CD4-positive, alpha-beta T cell (primary cell): Measurements from ENCODE around the gene TET2. TPM values are rescaled to one million over a fixed set of nuclear protein-coding genes. Genes with fewer than 3 reads are reported as not detected.

Experiments
- ATAC-seq: fragments of 200-7000 bp; cut with Tn5 transposase; one replicate; pipeline ENCODE4 v1.10.0; 2022; ENCODE audit warnings: mild to moderate bottlenecking; ENCODE audit not compliant: poor library complexity
- CTCF ChIA-PET: fragments of 350-600 bp; sonication (Branson Sonifier 250); formaldehyde crosslinking; loops from one replicate; lab custom pipeline; 2021; ENCODE audit warnings: antibody characterized with exemption, inconsistent platforms; lab: Charles Lee
- POLR2A ChIA-PET: fragments of 350-600 bp; sonication (Branson Sonifier 250); formaldehyde crosslinking; loops from one replicate; lab custom pipeline; 2021; ENCODE audit warnings: antibody characterized with exemption, inconsistent platforms; lab: Charles Lee
- DNase-seq, 14 experiments: peaks; one replicate each; pipeline ENCODE4 v3.0.0-alpha.2; 2013 to 2020; ENCODE audit warnings: mixed read lengths in 2 of 14
- H3K27ac ChIP-seq, 2 donors: one replicate each; pipeline versions ENCODE4 v1.5.1 to v1.7.0; 2013; ENCODE audit warnings: low read length in 2 of 2, low read depth in 1 of 2, mild to moderate bottlenecking in 1 of 2
- H3K27me3 ChIP-seq, 2 experiments: 1 replicate in 1 of 2; 2 replicates in 1 of 2; pipeline versions ENCODE4 v1.6.1 to v1.7.0; 2013; ENCODE audit warnings: low read length in 2 of 2, control low read depth in 1 of 2, mild to moderate bottlenecking in 1 of 2, moderate library complexity in 1 of 2; ENCODE audit not compliant: insufficient read depth in 2 of 2, control insufficient read depth in 1 of 2
- H3K36me3 ChIP-seq: one replicate; pipeline ENCODE4 v1.6.1; 2013; ENCODE audit warnings: low read length, control low read depth; ENCODE audit not compliant: insufficient read depth
- H3K4me1 ChIP-seq: one replicate; pipeline ENCODE4 v1.6.1; 2013; ENCODE audit warnings: low read length, control low read depth; ENCODE audit not compliant: insufficient read depth
- H3K4me3 ChIP-seq: one replicate; pipeline ENCODE4 v1.5.1; 2013; ENCODE audit warnings: mild to moderate bottlenecking, low read length, moderate library complexity
- H3K9me3 ChIP-seq, 2 experiments: 1 replicate in 1 of 2; 2 replicates in 1 of 2; pipeline versions ENCODE4 v1.6.1 to v1.7.0; 2013; ENCODE audit warnings: low read length in 2 of 2, mild to moderate bottlenecking in 2 of 2, control low read depth in 1 of 2, moderate library complexity in 1 of 2; ENCODE audit not compliant: control insufficient read depth in 1 of 2, insufficient read depth in 1 of 2
- H3K27ac Mint-ChIP-seq: one replicate; pipeline ENCODE4 v1.8.0; 2020; ENCODE audit warnings: mixed read lengths
- H3K27me3 Mint-ChIP-seq: one replicate; pipeline ENCODE4 v1.8.0; 2021; ENCODE audit warnings: mixed read lengths
- H3K36me3 Mint-ChIP-seq: one replicate; pipeline ENCODE4 v1.8.0; 2021; ENCODE audit warnings: low read depth, mixed read lengths
- H3K4me1 Mint-ChIP-seq: one replicate; pipeline ENCODE4 v1.8.0; 2021; ENCODE audit warnings: low read depth, mixed read lengths
- H3K4me3 Mint-ChIP-seq: one replicate; pipeline ENCODE4 v1.8.0; 2020; ENCODE audit warnings: mild to moderate bottlenecking, mixed read lengths
- H3K9me3 Mint-ChIP-seq: one replicate; pipeline ENCODE4 v1.8.0; 2020; ENCODE audit warnings: mixed read lengths
- intact Hi-C, 2 experiments: fragments of 100-400 bp; cut with DNase I in 1 of 2; cut with micrococcal nuclease in 1 of 2; formaldehyde crosslinking; loops; one replicate each; pipeline versions ENCODE4 v1.15.1 to v1.9.0; 2023 to 2025; cut with DNase I, micrococcal nuclease
- total RNA-seq, 174 experiments: library from RNA in 2 of 174; stranded (reverse) in 2 of 174; gene quantifications; one replicate each; pipeline ENCODE4 v1.2.3 and lab custom pipeline; 2021 to 2026
- TF ChIP-seq, protein P1 (sequence below): fragments of 200-600 bp; IDR thresholded peaks from one replicate; pipeline ENCODE4 v1.8.0; 2022; ENCODE audit warnings: antibody characterized with exemption, mild to moderate bottlenecking

Gene TET2
- total RNA-seq, 2 experiments from 2014 or later, result 31.0 to 32.0 TPM

GRCh38 chr4:105130945-105131344 is 15.7 kb upstream of the TET2 start:
- H3K4me1 ChIP-seq, result no peaks in the 10 kb centered on the region
- DNase-seq (no peak), ATAC-seq (no peak)
- H3K4me3 Mint-ChIP-seq, result no peak overlapping the region
- no peak overlapping the region for H3K4me3 ChIP-seq
- CTCF ChIA-PET, result interaction anchor here (1.4 kb wide), 1 partner anchor 10 kb away, joined by 4 read pairs; no protein-coding TSS in a partner anchor
- TF ChIP-seq, protein P1, sequence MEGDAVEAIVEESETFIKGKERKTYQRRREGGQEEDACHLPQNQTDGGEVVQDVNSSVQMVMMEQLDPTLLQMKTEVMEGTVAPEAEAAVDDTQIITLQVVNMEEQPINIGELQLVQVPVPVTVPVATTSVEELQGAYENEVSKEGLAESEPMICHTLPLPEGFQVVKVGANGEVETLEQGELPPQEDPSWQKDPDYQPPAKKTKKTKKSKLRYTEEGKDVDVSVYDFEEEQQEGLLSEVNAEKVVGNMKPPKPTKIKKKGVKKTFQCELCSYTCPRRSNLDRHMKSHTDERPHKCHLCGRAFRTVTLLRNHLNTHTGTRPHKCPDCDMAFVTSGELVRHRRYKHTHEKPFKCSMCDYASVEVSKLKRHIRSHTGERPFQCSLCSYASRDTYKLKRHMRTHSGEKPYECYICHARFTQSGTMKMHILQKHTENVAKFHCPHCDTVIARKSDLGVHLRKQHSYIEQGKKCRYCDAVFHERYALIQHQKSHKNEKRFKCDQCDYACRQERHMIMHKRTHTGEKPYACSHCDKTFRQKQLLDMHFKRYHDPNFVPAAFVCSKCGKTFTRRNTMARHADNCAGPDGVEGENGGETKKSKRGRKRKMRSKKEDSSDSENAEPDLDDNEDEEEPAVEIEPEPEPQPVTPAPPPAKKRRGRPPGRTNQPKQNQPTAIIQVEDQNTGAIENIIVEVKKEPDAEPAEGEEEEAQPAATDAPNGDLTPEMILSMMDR, result no peak
- H3K9me3 Mint-ChIP-seq, result no peaks in the 10 kb centered on the region
- H3K27me3 Mint-ChIP-seq, result no peaks in the 10 kb centered on the region
- H3K27ac ChIP-seq, result no peak overlapping the region
- no peaks in the 10 kb centered on the region for H3K36me3 Mint-ChIP-seq
- no peaks in the 10 kb centered on the region for H3K36me3 ChIP-seq
- H3K27ac Mint-ChIP-seq, result no peak overlapping the region
- intact Hi-C loops, result no loop called here
- H3K4me1 Mint-ChIP-seq, result no peaks in the 10 kb centered on the region
- H3K9me3 ChIP-seq, result no peaks in the 10 kb centered on the region
- H3K27me3 ChIP-seq, result no peaks in the 10 kb centered on the region
- POLR2A ChIA-PET, result no interaction called here

DNA sequence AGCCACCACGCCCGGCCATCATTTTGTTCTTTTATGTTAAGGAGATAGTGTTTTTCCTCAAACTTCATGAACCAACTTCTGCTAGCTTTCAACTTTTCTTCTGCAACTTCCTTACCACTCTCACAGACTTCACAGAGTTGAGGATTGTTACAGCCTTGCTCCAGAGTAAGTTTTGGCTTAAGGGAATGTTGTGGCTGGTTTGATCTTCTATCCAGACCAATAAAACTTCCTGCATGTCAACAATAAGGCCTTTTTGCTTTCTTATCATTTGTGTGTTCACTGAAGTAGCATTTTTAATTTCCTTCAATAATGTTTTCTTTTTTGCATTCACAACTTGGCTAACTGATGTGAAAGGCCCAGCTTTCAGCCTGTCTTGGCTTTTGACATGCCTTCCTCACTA is 12.7 kb upstream of the TET2 start:
- Histone ChIP-seq H3K9me3 (no peaks in the 10 kb centered on the region), H3K27ac (no peak overlapping the region), H3K36me3 (no peaks in the 10 kb centered on the region), H3K27me3 (no peaks in the 10 kb centered on the region), H3K4me3 (no peak overlapping the region), H3K4me1 (no peaks in the 10 kb centered on the region)
- H3K4me3 Mint-ChIP-seq, result no peak overlapping the region
- ChIA-PET CTCF (no interaction called here), POLR2A (no interaction called here)
- no peaks in the 10 kb centered on the region for H3K4me1 Mint-ChIP-seq
- ATAC-seq (no peak), DNase-seq (no peak)
- H3K36me3 Mint-ChIP-seq, result no peaks in the 10 kb centered on the region
- no peaks in the 10 kb centered on the region for H3K9me3 Mint-ChIP-seq
- no peak overlapping the region for H3K27ac Mint-ChIP-seq
- H3K27me3 Mint-ChIP-seq, result no peaks in the 10 kb centered on the region
- TF ChIP-seq, protein P1, result no peak
- intact Hi-C loops, result no loop called here

GRCh38 chr4:105135785-105136184 is 10.9 kb upstream of the TET2 start:
- Histone ChIP-seq H3K36me3 (no peaks in the 10 kb centered on the region), H3K4me1 (no peaks in the 10 kb centered on the region), H3K27ac (no peak overlapping the region), H3K4me3 (no peak overlapping the region), H3K27me3 (peaks cover 0 to 3% of the 10 kb centered on the region in 2 experiments), H3K9me3 (no peaks in the 10 kb centered on the region)
- Mint-ChIP-seq H3K9me3 (no peaks in the 10 kb centered on the region), H3K4me3 (no peak overlapping the region), H3K27me3 (no peaks in the 10 kb centered on the region), H3K4me1 (no peaks in the 10 kb centered on the region), H3K36me3 (no peaks in the 10 kb centered on the region), H3K27ac (no peak overlapping the region)
- ChIA-PET POLR2A (no interaction called here), CTCF (no interaction called here)
- TF ChIP-seq, protein P1, result no peak
- no peak for ATAC-seq
- no peak for DNase-seq
- intact Hi-C loops, result no loop called here
